IMR-90 (cell line): ENCODE data around the gene SMYD2.

Experiments used
- BHLHE40 ChIP-seq: fragments of 150-350 bp; IDR thresholded peaks from 2 replicates; pipeline ENCODE4 v1.6.1; 2016; ENCODE audit warnings: mild to moderate bottlenecking, low read depth, low read length
- CEBPB ChIP-seq: IDR thresholded peaks from 2 replicates; pipeline ENCODE4 v1.6.1; 2012; ENCODE audit warnings: low read depth, low read length, improper control_type of control experiment
- CHD1 ChIP-seq: IDR thresholded peaks from 2 replicates; pipeline ENCODE4 v1.6.1; 2012; ENCODE audit warnings: low read depth, low read length, improper control_type of control experiment
- CTCF ChIP-seq: conservative IDR thresholded peaks from 2 replicates; pipeline ENCODE4 v1.5.1; 2012; ENCODE audit warnings: mild to moderate bottlenecking, low read depth, low read length, improper control_type of control experiment
- FOS ChIP-seq: fragments of 150-350 bp; IDR thresholded peaks from 2 replicates; pipeline ENCODE4 v1.6.1; 2016; ENCODE audit warnings: low read depth, low read length
- MXI1 ChIP-seq: IDR thresholded peaks from 2 replicates; pipeline ENCODE4 v1.6.1; 2012; ENCODE audit warnings: low read depth, mild to moderate bottlenecking, low read length, moderate library complexity, borderline replicate concordance
- POLR2A ChIP-seq: IDR thresholded peaks from 2 replicates; pipeline ENCODE4 v1.6.1; 2012; ENCODE audit warnings: mild to moderate bottlenecking, low read depth, low read length
- SMC3 ChIP-seq: fragments of 150-350 bp; IDR thresholded peaks from 2 replicates; pipeline ENCODE4 v1.6.1; 2016; ENCODE audit warnings: low read depth, mild to moderate bottlenecking, antibody characterized with exemption, low read length, moderate library complexity
- USF2 ChIP-seq: fragments of 150-350 bp; IDR thresholded peaks from 2 replicates; pipeline ENCODE4 v1.6.1; 2017; ENCODE audit warnings: mild to moderate bottlenecking, antibody characterized with exemption, low read length, low read depth

GRCh38 chr1:214383381-214384372, 102.7 kb downstream of the SMYD2 start:
- no peak for TF ChIP-seq FOS
- no peak for TF ChIP-seq CTCF
- no peak for TF ChIP-seq CEBPB
- TF ChIP-seq POLR2A: no peak
- no peak for TF ChIP-seq USF2
- no peak for TF ChIP-seq CHD1
- no peak for TF ChIP-seq MXI1
- TF ChIP-seq SMC3: no peak
- TF ChIP-seq BHLHE40: no peak
